Measurements from ENCODE around the gene ODF2.

- TF ChIP-seq CTCF (IDR thresholded peaks at IDR 0.05), result no peak
- no peak for TF ChIP-seq POLR2A (IDR thresholded peaks at IDR 0.05)
Observed at GRCh38 chr9:128481561-128481960, 25.8 kb downstream of the ODF2 start.

All from breast epithelium (tissue), 3 donors.